ENCODE results near the gene KRTAP19-4.
"Not testable (repeated sequence)": the region's sequence is repeated elsewhere in the genome, so short reads cannot be mapped to it uniquely, and the experiment has no call there.

Gene KRTAP19-4, protein sequence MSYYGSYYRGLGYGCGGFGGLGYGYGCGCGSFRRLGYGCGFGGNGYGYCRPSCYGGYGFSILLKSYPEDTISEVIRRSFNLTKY

DNA sequence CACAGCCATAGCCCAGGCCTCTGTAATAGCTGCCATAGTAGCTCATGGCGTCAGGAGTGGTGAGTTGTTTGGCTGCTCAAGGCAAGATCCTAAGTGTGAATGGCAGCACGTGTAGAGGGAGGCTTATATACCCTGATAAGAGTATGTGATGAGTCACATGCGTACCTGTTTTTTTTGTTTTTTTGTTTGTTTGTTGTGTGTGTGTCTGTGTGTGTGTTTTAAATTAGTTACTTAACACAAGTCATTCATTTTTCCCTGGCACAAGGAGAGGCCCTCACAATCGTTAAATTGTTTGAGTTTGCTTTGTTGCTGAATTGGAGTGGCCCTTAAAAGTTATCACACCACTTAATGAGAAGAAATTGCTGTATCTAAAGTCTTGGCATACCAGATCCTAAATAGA lies at the start of gene KRTAP19-4:
Gene KRTAP19-4, minus strand, starts transcription at position 101 of the 400 bp plus-strand sequence. Its CDS starts 55 bp downstream, at position 46.
- no peak for DNase-seq (ENCODE audit: low read depth)

DNA sequence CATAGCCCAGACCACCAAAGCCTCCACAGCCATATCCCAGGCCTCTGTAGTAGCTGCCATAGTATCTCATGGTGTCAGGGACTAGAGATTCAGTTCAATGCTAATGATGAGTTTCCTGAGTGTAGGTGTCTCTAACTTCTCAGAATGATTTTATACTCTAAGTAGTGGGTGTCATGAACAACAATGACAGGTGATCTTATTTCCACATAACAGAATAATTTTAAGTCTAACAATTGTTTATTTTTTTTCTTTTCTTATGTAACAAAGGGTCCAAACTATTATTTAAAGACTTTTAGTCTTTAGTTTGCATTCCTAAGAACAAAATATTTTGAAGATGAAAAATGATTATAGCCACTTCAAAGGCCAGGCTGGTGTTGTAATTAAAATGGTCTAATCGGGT lies 44.8 kb upstream of the KRTAP19-4 start, which contains the start of gene KRTAP19-6:
Gene KRTAP19-6, minus strand, starts transcription at position 101 of the 400 bp plus-strand sequence. Its CDS starts 31 bp downstream, at position 70.
- DNase-seq (ENCODE audit: low read depth) = no peak

DNA sequence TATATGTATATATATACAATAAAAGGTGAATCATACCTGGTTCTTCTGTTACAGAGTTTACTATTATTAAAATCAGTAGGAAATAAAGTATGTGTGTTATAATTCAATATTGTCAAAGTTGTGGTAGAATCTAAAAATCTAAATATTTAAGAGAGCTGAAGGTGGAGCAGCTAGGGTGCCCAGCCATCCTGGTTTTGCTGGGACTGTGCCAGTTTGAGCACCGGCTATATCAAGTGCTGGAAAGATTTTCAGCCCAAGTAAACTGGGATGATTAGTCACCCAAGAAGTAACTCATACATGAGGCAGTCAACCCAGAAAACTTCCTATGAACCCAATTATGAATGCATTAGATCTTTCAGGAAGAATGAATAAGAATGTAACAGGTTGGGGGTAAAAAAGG lies 21.9 kb upstream of the KRTAP19-4 start:
- DNase-seq (ENCODE audit: low read depth) = no peak

DNA sequence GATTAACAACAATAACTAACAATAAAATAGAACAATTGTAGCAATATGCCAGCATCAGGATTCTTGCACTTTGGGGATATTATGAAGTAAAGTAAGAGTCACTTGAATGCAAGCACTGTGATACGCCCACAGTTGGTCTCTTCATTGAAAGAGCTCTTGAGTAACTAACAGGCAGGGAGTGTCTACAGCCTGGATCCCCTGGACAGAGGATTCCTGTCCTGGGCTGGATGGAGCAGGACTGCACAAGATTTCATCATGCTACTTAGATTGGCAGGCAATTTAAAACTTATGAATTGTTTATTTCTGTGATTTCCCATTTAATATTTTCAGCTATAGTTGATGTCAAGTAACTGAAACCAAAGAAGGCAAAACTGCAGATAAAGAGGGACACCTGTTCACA lies 18.7 kb upstream of the KRTAP19-4 start:
- DNase-seq (ENCODE audit: low read depth) = no peak

DNA sequence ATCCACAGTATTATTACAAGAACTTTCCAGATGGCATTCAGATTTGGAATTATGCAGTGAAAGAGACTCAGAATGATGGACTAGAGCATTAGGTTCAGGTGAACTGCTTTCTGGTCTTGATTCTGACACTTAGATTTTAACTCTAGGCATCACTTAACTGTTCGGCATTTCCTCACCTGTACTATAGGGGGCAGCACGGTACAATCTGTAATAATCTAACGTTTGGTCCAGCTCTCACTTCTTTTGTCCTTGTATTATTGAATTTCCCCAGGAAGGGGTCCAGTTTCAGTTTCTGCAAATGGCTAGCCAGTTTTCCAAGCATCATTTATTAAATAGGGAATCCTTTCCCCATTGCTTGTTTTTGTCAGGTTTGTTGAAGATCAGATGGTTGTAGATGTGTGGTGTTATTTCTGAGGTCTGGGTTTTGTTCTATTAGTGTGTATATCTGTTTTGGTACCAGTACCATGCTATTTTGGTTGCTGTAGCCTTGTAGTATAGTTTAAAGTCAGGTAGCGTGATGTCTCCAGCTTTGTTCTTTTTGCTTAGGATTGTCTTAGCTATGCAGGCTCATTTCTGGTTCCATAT lies 8.7 kb upstream of the KRTAP19-4 start:
- not testable (repeated sequence) for DNase-seq (ENCODE audit: low read depth)

- DNase-seq (ENCODE audit: low read depth) = no peak
Measured at GRCh38 chr21:30502041-30502440, 5.1 kb upstream of the KRTAP19-4 start, which contains the start of gene KRTAP19-5. KRTAP19-5 (minus strand) TSS chr21:30502141; CDS start chr21:30502090, 51 bp downstream.

DNA sequence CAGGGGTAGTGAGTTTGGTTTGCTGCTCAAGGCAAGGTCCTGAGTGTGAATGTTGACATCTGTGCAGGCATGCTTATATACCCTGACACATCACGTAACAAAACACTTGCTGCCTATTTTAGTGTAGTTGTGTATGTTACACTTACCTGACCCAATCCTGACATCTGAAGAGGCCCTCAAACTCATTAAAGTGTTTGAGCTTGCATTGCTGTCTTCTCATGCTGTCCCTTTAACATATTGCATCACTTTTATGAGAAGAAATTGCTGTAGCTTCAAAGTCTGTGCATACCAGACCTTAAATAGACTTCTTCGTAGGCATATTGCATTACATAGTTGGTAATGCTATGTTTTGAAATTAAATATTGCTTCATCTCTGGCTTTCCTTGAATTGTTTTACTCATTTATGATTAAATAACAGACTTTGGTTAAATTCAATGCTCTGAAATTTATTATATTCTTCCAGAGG lies 5.0 kb downstream of the KRTAP19-4 start, which contains the start of gene KRTAP19-3:
Gene KRTAP19-3, minus strand, starts transcription at position 51 of the 466 bp plus-strand sequence. CDS start 56 bp downstream, outside the sequence.
- DNase-seq (ENCODE audit: low read depth) = no peak

DNA sequence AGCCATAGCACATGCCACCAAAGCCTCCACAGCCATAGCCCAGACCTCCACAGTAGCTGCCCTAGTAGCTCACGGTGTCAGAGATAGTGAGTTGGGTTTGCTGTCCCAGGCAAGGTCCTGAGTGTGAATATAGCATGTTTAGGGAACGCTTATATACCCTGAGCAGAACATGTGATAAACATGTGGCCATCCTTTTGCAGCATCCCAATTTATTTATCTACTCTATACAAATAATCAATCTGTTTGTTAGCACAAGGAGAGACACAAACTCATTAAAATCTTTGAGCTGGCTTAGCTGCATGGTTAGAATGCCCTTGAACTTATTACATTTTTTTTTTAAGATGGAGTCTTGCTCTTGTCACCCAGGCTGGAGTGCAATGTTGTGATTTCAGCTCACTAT lies 9.6 kb downstream of the KRTAP19-4 start, which contains the start of gene KRTAP19-2:
Gene KRTAP19-2, minus strand, starts transcription at position 101 of the 400 bp plus-strand sequence. Its CDS starts 88 bp downstream, at position 13.
- DNase-seq (ENCODE audit: low read depth) = no peak

DNA sequence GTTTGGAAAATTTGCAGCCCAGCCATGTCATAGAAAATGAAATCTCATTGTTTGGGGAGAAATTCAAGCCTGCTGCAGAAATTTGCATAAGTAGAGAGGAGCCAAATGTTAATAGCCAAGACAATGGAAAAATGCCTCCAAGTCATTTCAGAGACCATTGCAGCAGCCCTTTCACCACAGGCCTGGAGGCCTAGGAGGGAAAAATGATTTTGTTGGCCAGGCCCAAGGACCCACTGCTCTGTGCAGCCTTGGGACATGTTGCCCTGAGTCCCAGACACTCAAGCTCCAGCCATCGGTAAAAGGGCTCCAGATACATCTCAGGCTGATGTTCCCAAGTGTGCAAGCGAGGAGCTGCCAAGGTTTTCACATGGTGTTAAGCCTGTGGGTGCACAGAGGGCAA lies 10.8 kb downstream of the KRTAP19-4 start:
- no peak for DNase-seq (ENCODE audit: low read depth)

- DNase-seq (ENCODE audit: low read depth) = no peak
Measured at GRCh38 chr21:30482130-30482529, 14.8 kb downstream of the KRTAP19-4 start.

DNA sequence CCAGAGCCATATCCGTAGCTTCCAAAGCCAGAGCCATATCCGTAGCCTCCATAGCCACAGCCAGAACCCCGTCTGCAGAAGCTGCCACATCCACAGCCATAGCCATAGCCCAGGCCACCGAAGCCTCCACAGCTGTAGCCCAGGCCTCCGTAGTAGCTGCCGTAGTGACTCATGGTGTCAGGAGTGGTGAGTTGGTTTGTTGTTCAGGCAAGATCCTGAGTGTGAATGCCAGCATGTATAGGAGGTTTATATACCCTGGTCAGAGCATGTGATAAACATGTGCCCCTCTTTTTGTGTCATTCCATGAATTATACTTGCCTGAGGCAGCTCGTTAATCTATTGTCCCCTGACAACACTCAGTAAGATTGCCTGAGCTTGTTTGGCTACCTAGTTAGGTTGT lies 16.8 kb downstream of the KRTAP19-4 start, which contains the start of gene KRTAP19-1:
Gene KRTAP19-1, minus strand, starts transcription at position 223 of the 400 bp plus-strand sequence. Its CDS starts 50 bp downstream, at position 173.
- no peak for DNase-seq (ENCODE audit: low read depth)

- no peak for DNase-seq (ENCODE audit: low read depth)
Measured at GRCh38 chr21:30479259-30479658, 17.7 kb downstream of the KRTAP19-4 start.

DNA sequence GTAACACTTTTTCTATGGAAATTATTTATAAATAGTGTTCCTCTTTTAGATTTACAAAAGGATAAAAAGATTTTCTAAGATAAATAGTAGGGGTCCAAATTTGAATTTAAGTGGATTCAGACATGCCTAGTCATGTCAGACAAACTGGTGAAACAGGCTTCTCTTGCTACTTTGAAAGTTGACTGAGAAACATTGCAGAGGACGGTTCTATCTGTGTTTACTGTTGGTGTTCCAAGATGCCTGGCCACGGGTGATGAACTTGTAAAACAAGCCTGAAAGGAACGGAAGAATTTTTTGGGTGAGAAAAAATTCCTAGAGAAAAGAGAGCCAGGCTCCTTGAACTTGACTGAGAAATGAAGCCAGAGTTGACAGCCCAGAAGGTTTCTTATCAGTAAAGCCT lies 19.0 kb downstream of the KRTAP19-4 start:
- no peak for DNase-seq (ENCODE audit: low read depth)

DNA sequence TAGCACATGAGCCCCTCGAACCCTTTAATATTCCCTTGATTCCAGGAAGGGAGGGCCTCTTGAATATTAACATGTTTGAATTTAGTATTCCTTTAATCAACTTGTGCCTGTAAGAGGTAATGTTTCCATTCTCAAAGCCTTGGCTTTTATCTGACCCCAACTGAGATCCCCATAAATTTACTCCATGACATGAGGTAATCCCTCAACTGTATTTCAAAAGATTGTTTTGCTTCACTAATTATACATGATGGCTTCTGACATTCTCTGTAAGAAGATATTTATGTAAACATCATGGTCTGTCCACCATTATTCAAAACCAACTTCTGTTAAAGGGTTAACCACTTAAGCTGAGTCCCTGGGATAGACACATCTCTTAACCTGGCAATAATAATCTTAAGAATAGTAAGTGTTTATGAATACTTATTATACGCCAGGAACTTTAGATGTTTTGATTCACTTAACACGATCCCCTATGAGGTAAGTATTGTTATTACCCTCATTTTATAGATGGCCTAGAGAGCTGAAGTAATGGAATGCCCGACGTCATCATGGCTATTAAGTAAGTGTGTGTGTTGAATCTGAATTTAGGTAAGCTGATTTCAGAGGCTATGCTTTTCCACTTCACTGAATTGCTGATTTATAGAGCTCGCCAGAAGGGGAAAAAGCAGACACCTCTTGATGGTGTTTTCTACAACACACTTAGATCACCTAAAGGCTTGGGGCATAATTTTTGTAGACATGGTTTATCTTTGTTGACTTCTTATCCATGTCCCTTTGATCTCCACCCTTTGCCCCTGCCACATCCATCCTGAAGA lies 27.9 kb downstream of the KRTAP19-4 start:
- DNase-seq (ENCODE audit: low read depth) = no peak

DNA sequence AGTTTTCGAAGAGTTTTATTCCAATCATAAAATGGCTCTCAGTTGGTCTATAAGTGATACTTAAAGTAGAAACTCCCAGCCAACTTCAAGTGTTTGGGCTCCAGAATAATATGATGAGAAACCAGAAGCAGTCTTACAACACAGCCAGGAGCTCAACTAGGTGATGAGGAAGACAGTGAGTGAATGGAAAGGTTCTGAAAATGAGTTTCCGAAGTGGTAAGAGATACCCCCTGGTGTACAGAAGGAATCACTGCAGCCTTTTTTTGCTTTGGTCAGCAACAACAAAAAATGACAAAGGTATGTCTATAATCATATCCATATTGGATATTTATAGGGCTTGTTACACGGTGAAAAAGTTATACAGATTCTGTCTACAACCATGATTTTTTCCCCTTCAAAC lies 33.3 kb downstream of the KRTAP19-4 start:
- no peak for DNase-seq (ENCODE audit: low read depth)

DNA sequence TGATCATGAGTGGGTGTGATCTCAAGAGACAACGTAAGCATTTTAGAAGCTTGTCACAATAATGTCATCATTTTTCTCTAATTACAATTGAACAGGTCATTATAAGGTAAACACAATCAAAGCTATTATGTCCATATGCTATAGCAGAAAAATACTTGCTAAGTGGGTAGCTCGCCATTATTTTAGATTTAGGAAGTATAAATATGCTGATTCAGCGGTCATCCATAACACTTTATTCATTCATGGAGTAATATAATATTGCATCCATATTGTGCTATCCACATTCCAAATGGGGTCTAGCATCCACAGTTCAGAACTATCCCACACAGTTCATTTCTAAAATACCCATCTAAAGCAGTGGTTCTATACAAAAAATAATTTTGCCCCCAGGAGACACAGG lies 48.5 kb downstream of the KRTAP19-4 start:
- no peak for DNase-seq (ENCODE audit: low read depth)

DNA sequence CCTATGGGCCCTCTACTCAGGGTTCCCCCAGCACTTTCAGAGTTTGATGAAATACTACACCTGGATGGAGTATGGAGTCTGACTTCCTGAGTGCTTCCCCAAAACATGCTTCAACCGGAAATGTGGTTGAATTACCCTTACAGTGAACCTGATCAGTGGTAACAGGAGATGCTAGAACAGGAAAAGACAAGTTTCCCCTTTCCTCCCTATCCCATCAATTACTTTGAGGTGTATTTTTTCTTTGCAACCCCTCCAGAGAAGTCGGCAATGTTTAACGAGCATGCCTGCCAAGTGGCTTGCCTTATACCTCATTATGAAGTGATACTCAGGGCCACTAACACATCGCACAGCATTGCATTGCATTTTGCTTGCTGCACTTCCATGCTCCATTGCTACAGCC lies 49.9 kb downstream of the KRTAP19-4 start:
- DNase-seq (ENCODE audit: low read depth) = no peak

Measured in HS-27A (cell line).